HG03135 (cell line): Measurements from ENCODE around the gene MESP2.

Source experiments
- ATAC-seq: cut with Tn5 transposase; IDR thresholded peaks from one replicate; pipeline ENCODE4 v1.9.1; 2021; ENCODE audit warnings: mild to moderate bottlenecking, moderate library complexity; ENCODE audit not compliant: unreplicated experiment

MESP2 gene

DNA sequence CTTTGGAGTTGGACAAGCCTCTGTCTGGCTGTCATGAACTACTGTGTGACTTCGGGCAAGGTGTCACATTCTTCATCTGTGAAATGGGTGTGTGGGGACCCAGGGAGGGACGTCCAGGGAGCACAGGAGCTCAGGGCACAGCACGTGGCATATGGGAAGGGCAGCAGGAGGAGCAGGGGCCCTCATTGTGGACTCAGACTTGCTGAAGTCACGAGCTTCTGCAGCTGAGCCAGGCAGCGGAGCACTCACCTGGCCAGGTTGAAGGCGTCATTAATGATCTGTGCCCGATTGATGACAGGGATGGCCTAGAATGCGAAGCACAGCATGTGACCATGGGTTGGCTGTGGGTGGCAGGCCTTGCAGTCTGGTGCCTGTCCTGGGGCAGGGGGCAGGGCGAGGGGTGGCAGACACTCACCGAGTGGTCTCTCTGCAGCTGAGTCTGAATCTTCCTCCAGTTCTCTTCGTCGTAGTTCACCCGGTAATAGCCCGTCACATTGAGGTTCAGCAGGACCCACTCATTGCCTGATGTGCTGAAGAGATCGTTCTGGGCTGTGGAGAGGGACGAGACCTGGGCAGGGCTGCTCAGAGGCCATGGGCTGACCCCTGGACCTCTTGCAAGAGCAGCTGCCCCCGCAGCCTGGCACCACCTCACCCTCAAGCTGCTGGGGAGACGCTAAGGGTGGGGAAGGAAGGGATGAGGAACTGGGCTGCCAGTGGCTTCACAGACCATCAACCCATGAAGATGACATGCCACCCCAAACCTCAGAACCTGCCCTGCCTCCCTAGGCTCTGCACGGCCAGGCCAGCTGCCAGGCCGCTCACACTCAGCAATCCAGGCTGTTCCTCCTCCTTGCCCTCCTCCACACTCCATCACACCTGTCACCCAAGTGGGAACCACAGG is 23.1 kb downstream of the MESP2 start:
- no peak for ATAC-seq

DNA sequence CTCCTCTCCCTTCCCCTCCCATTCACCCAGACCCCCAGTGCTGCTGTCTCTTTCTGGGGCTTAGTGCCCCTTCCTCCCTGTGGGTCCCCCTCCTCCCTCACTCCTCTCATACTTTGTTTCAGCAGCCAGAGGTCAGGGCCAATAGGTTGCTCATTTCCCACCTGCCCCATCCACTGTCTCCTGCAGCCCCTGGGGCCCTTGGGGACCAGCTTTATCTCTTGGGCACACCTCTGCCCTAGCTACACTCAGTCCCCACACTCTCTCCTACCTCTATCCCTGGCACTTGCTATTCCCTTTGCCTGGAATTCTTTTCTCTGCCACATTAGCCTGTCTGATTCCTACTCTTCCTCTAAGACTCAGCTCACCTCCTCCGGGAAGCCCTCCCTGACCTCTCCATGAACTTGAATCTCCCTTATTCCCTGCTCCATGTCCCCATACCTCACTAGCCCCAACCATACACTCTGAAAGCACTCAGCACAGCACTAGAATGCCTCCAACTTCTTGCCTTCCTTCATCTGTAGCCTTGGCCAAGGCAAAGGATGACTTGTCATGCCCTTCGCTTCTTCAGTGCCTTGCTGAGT is 23.9 kb downstream of the MESP2 start:
- no peak for ATAC-seq

DNA sequence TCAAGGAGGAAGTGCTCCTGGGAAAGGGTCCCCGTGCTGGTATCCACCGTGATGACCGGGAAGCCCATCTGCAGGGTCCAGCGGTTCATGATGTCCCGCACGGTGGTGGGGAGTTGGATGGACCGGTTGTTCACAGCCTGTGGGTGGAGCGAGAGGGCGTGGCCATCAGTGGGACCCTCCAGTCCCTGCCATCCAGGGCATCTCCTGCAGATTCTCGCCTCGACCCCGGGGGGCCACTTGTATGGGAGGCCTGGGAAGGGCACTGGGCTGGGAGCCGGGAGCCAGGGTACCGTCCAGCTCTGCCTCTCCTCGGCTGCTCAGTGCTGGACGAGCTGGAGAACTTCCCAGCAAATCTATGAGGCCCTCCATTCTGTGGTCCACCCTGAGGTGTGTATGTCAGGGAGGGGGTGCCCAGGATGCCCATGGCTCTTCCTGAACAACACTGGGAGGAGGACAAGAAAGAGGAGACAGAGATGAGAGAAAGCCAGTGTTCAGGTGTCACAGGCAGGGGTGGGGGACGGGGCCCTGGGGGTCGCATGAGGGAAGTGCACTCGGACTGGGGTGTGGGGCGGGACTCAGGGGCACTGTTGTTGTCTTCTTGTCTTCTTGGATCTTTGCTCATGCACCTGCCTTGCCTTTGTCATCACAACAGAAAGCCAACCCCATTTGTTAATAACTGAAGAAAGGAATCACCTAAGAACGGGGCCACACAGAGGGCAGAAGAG is 25.5 kb downstream of the MESP2 start:
- ATAC-seq: no peak

DNA sequence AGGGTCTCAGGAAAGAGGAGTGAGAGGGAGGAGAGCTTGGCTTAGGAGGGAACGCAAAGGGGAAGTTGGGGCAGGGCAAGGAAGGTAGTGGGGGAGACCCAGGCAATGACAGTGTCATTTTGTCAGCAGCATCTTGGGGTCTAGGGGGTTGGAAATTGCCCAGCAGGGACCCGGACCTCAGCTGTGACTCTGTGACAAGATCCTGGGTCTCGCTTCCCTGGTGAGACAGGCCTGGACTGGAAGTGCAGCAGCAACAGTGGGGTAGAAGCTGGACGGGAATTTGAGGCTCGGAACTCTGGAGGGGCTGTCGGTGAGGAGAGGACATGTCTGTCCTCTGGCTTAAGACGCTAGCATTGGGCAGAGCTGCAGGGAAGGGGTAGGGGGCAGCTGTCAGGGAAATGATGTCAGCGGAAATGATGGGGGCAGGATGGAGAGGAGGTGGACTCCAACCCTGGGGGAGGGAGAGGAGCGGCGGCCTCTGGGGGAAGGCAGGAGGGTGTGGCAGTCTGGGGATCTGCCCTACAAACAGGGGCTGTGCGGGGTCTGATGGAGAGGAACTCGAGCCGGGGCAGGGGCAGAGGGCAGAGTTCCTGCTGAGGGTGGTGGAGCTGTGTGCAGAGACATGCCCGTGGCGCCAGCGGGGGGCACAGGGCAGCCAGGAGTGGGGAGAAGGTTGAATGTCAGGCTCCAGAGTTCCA is 26.2 kb downstream of the MESP2 start:
- no peak for ATAC-seq

DNA sequence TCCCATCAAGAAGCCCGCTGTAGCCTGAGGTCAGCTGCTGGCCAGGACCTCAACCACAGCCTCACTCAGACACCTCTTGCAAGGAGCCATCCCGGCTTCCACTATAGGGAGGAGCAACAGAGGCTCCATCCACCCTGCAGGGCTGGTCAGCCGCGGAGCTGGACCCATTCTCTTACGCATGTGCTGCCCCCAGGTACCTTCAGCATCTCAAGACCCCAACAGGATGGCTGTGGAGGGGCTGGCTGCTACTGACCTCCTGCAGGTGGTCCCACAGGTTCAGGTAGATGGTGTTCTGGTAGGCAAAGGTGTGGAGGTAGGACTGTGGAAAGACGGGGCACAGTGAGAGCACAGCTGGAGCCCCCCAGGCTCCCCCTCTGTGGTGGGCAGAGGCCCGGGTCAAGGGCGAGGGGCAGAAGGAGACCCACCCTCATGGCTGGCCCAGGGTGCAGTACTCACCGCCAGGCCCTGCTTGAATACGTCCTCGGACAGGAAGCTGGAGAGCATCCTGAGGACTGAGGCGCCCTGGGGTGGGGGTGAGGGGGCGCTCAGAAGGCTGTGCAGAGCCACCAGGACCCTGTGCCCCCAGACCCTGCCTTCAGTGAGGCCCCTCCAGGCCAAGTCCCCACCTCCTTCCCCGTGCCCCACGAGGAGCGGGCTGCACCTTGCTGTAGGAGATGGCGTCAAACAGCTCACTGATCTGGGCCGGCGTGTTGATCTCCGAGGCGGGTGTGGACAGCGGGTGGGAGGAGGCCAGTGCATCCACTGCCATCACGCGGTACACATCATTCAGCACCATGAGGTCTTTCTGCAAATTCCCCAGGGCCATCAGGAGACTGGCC is 27.1 kb downstream of the MESP2 start:
- ATAC-seq: no peak

DNA sequence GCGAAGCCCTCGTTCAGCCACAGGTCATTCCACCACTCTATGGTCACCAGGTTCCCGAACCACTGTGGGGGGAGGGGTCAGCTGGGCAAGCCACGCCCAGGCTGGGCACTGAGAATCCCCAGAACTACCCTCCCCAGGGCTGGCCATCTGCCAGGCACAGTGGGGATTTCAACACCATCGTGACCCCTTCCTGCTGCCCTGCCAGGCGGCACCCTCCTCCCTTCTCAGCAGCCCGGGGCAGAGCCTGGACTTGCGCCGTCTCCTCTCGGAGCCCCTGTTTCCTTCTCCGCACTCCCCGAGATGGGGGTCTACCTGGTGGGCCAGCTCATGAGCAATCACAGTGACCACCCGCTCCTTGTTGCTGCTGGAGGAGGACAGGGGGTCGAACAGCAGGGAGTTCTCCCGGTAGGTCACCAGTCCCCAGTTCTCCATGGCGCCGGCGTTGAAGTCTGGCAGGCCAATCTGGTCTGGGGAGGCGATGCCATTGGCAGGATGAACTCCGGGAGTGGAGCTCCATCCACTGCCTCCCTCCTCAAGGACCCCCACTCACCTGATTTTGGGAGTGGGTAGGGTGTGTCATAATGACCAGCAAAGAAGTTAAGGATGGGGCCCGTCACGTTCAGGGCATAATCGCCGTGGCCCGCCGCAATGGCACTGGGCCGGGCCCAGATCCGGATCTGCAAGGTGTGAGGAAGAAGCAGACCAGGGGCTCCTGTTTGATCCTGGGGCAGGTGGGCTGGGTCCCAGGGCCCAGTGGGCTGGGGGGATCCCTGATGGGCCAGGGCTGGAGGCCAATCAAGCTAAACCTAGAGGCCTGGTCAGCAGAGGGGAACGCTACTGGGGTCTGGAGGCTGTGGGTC is 28.0 kb downstream of the MESP2 start:
- no peak for ATAC-seq

DNA sequence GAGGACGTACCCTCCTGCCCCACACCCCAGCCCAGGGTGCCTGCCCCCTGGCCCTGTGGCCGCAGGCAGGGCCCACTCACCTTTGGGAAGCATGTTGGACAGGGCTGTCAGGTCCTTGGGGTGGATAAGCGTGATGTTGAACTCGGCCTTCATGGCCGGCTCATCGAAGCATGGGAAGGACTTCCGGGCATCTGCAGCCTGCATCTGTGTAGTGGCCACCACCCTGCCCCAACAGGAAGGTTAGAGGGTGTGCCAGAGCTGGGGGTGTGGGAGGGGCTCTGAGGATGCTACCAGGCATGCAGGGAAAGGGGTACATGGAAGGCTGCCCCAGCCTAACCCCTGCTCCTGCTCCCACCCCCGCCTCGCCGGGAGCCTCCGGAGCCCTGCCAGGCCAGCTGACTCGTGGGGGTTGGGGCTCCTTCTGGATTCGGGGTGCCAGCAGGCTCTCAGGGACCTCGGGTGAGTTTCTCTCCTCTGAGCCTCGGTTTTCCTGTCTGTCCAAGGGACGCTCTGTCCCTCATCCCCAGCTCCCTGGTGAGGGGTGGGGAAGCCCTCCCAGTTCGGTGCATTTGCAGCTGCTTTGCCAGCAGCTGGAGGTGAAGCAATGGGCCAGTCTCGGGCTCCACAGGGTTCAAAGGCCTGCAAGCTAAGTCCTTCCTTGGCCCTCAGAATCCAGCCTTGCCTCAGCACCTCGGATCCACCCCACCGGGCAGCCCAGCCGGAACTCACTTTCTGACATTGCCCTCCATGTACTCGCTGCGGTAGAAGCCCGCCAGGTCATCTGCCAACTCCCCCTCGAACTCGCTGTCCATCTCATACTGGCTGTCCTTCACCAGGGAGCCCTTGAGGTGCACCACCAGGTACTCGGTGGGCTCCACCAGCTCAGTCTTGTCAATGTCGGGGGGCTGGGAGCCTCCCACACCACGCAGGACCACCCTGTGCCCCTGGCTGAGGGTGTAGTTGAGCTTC is 29.4 kb downstream of the MESP2 start:
- ATAC-seq: no peak

DNA sequence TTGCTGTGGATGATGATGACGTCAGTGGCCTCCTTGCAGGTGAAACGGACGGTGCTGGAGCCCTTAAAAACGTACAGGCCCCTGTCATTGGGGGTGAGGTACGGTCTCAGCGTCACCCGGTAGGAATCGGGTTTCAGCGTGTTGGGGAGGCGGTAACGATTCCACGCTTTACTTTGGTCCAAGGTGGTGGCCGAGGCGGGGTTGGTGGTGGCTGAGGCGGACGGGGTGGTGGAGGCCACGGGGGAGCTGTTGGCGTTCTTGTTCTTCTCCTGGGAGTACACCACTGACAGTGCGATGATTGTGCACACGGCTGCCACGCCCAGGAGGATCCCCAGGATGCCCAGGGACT is 30.1 kb downstream of the MESP2 start:
- no peak for ATAC-seq

DNA sequence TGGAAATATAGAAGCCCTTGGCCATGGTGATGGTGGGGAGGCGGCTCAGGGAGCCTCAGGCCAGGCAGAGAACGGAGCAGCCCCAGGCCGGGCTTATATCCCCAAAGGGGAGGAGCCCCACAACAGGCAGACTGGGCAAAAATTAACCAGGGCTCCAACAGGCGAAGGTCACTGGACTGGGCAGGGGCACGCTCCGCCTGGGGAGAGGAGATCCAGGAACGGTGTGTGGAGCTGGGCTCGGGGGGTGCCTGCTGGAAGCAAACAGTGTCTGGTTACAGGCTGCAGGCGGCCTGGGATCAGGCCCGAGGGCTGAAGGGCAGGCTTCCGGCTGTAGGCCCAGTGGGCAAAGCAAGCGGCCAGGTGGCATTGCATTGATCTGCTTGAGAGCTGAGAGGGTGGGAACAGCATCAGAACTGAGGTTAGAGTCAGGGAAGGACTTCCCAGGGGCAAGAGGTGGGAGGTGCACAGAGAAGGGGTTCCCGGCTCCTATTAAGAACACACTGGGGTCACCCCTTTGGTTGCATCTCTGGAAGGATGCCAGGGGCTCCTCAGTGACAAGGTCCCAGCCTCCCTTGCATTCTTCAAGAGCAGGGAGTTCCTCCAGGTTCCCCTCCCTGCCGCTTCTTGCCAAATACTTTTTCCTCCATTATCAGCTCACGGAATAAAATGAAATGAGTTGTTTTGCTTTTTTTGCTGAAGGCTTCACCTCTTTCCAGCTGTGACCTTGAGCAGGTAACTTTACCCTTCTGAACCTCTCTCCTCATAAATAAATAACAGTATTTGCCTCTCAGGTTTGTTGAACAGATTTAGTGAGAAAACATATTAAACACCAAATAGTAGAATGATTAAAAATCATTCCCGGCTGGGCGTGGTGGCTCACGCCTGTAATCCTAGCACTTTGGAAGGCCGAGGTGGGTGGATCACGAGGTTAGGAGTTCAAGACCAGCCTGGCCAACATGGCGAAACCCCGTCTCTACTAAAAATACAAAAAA is 30.7 kb downstream of the MESP2 start:
- no peak for ATAC-seq

DNA sequence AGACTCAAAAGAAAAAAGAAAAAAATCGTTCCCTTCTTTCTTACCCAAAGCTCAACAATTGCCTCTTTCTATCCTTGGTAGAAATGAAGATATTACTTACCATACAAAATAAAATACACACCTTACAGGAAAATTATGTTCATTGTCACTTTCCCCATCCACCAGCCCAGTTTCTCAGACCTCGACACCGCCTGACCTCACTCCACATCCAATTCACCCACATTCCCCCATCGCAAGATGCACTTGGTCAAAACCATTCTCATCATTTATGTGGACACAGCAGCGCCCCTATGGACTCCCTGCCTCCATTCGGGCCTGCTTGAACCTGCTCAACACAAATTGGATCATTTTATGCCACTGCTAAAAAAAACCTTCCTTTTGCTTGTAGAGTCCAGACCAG is 31.6 kb downstream of the MESP2 start:
- ATAC-seq: no peak

DNA sequence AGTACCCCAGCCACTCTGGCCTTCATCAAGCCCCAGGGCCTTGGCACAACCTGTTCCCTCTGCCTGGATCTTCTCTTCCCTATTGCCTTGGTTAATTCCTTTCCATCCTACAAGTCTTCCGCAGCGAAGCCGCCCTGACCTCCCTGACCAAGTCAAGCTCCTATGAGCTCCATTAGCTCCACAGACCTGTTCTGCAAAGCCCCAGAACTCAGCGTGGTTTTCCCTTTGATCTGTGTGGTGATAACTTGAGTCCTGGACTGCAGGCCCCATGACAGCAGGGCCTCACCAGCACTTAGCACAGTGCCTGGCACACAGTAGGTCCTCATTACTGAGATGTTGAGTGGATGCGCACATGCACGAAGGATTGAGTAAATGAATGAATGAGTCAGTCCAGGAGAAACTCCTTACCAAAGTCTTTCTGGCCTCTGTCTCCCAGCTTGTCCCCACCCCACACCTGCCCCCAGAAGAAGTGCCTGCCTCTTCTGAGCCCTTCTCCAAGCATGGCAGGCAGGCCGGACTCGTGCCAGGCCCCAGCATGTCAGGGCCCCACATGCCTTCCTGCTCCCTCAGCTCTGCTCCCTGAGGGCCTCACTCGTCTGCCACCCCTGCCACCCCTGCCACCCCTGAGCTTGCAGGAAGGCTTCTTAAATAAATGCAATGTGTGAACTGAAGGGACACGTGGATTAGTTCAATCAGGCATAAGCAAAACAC is 32.2 kb downstream of the MESP2 start:
- ATAC-seq: no peak

DNA sequence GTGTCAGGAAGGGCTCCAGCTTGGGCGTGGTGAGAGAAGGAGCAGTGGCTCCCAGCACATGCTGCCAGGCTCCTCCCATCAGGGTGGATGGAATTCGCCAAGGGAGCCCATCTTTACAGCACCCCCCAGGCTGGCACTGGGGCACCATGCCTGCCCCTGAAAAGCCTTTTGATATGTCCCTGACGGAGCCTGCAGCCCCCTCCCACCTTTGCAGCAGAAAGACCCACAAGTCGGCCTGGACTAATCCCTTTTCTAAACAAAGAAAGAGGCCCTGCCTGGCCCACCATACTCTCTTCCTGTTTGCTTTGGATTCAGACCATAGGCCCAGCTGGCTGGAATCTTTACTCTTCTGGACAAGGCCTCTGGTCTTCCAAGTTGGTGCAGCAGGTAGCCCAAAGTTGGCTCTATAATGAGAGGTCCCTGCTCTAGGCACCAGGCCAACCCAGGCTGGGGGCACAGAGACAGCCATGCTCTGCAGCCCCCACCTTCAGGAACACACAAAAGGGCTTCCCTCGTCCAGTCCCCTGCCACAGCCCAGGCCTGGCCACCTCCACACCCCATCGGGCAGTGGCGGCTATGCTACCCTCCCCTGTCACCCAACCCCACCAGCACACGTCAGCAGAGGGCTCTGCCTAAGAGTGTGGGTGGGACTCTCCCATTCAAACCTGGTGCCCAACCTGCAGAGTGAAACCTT is 33.1 kb downstream of the MESP2 start:
- ATAC-seq: no peak

DNA sequence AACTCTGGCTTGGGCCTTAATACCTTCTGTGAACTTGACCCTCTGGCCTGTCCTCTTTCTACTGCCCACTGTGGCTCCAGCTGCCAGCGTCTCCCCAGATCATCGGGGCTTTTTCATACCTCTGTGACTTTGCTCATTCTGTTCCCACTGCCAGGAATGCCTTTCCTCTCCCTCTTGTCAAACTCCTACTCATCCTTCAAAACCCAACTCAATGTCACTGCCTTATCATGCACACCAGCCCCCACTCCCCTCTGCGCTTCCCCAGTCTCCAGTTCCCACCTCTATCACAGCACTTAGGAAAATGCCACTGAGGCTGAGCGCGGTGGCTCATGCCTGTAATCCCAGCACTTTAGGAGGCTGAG is 33.6 kb downstream of the MESP2 start:
- no peak for ATAC-seq

DNA sequence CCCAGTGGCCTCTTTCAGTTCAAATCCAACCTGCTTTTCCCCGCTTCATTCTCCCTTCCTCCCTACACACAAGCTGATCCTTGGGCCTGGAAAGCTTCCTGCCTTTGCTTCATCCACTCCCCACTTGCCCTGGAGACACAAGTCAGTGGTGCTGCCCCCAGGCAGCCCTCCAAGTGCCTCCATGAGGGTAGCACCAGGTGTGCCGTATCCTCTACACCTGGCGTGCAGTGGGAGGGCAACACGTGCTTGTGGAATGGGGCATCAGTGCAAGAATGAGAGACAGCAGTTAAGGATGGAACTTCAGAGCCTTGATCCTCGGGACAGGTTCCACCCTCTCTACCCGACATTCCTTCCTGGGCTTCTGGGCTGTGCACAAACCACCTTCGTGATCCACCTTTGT is 34.7 kb downstream of the MESP2 start:
- no peak for ATAC-seq

DNA sequence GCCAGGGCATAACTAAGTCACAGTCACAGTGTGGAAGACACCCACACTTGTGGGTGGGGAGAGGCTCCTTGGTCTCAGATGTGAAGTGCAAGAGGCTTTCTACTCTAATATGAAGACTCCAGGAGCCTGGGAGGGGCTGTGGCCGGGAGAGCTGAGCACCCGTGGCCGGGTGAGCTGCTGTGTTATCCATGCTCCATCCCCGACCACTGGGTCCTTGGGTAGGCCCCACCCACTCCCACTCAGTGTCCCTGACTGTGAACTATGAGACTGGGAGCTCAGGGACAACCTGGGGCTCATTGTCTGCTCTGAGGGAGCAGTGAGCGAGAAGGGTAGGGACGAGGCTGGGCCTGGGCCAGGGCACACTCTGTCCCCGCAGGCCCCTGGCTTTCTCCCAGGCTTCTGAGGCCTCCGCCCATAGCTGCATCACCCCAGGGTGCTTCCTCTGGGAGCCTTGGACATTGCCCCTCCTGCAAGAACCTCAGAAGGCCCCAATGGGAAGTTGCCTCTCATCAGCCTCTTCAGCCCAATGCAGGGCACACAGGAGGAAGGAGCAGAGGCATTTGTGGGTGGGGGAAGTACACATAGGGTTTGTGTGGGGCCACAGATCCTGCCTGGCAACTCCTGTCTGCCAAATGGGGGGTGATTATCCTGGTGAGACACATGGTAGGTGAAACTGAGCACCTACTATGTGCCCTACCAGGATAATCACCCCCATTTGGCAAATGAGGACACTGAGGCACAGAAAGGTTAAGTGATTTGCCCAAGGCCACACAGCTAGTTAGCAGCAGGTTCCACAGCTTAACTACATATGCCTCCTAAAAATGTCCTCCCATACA is 36.1 kb downstream of the MESP2 start:
- ATAC-seq: no peak
